ENCODE measurements around the gene DGCR2. TPM values are rescaled to one million over a fixed set of nuclear protein-coding genes. Genes with fewer than 3 reads are reported as not detected.
"Not testable (repeated sequence)": the region's sequence is repeated elsewhere in the genome, so short reads cannot be mapped to it uniquely, and the experiment has no call there.

DGCR2 gene
- total RNA-seq, 1 experiment from 2014 or later = 33.6 TPM

- DNase-seq (ENCODE audit: low read depth) = not testable (repeated sequence)
Measured at GRCh38 chr22:19032898-19033567, 89.2 kb downstream of the DGCR2 start.

GRCh38 chr22:19032156-19032785, 89.9 kb downstream of the DGCR2 start:
- DNase-seq (ENCODE audit: low read depth) = not testable (repeated sequence)

GRCh38 chr22:19030889-19031252, 91.3 kb downstream of the DGCR2 start:
- not testable (repeated sequence) for DNase-seq (ENCODE audit: low read depth)

- DNase-seq (ENCODE audit: low read depth) = not testable (repeated sequence)
Measured at GRCh38 chr22:19030226-19030888, 91.9 kb downstream of the DGCR2 start.

GRCh38 chr22:19029113-19030103, 92.8 kb downstream of the DGCR2 start:
- DNase-seq (ENCODE audit: low read depth) = not testable (repeated sequence)

GRCh38 chr22:19028060-19028455, 94.2 kb downstream of the DGCR2 start:
- DNase-seq (ENCODE audit: low read depth) = not testable (repeated sequence)

- DNase-seq (ENCODE audit: low read depth) = not testable (repeated sequence)
Measured at GRCh38 chr22:19027371-19028059, 94.7 kb downstream of the DGCR2 start.

- not testable (repeated sequence) for DNase-seq (ENCODE audit: low read depth)
Measured at GRCh38 chr22:19026080-19026479, 96.1 kb downstream of the DGCR2 start.

- not testable (repeated sequence) for DNase-seq (ENCODE audit: low read depth)
Measured at GRCh38 chr22:19024956-19025489, 97.2 kb downstream of the DGCR2 start.

- DNase-seq (ENCODE audit: low read depth) = not testable (repeated sequence)
Measured at GRCh38 chr22:19023931-19024330, 98.3 kb downstream of the DGCR2 start.

GRCh38 chr22:19022755-19023154, 99.5 kb downstream of the DGCR2 start:
- no peak for DNase-seq (ENCODE audit: low read depth)

GRCh38 chr22:19019679-19020032, 102.6 kb downstream of the DGCR2 start:
- no peak for DNase-seq (ENCODE audit: low read depth)

- no peak for DNase-seq (ENCODE audit: low read depth)
Measured at GRCh38 chr22:19019029-19019678, 103.1 kb downstream of the DGCR2 start.

- DNase-seq (ENCODE audit: low read depth) = no peak
Measured at GRCh38 chr22:19018256-19018655, 104.0 kb downstream of the DGCR2 start.

- DNase-seq (ENCODE audit: low read depth) = no peak
Measured at GRCh38 chr22:19016081-19016766, 106.0 kb downstream of the DGCR2 start.

- DNase-seq (ENCODE audit: low read depth) = no peak
Measured at GRCh38 chr22:19014886-19015285, 107.3 kb downstream of the DGCR2 start.

- not testable (repeated sequence) for DNase-seq (ENCODE audit: low read depth)
Measured at GRCh38 chr22:19013881-19014598, 108.2 kb downstream of the DGCR2 start.

GRCh38 chr22:19013411-19013810, 108.8 kb downstream of the DGCR2 start:
- not testable (repeated sequence) for DNase-seq (ENCODE audit: low read depth)
